GM21737 (cell line): ENCODE measurements around the gene PLEKHN1.

Experiments used
- ATAC-seq: cut with Tn5 transposase; IDR thresholded peaks from one replicate; pipeline ENCODE4 v1.9.1; 2021; ENCODE audit warnings: mild to moderate bottlenecking, moderate library complexity; ENCODE audit not compliant: unreplicated experiment

The PLEKHN1 gene

DNA sequence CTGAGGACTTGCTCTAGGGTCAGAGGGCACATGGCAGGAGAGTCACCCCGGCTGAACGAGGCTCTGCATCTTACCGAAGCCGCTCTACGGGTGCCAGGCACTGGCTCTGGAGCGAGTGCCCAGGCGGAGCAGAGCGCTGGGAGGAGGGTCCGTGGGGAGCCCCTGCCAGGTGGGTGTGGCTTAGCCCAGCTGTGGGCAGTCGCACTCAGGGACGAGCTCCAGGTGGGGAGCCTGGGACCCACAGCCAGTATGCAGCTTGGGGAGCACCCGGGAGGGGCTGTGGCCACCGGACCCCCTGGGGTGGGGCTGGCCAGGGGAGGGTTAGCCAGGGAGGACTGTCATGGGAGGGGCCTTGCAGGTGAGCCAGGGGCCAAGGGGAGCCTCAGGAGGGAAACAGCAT lies 57.4 kb downstream of the PLEKHN1 start:
- ATAC-seq, result no peak

DNA sequence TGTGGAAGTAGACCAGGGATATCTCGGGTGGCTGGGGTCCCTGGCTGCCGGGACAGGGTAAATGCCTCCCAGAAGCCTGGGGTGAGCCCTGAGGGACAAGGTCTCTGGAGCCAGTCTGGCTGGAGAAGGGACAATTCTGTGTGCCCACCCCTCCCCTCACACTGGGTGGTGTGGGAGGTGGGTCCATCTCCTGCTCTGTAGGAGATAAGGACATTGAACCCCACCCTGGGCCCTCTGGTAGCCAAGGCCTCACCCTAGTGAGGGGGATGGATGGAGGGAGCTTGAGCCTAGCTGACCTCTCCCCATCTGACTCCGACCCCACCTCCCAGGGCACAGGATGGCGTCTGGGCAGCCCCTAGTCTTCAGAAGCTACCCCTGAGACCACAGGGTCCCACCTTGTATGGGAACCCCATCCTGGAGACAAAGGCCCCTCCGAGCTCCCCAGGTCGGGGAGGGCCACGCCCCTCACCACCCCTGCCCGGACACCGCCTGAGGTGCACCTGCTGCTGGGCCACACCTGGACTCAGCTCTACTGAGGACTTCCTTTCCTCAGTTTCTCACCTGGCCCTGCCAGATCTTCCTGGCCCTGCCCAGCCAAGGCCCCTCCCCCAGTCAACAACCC lies 58.0 kb downstream of the PLEKHN1 start:
- ATAC-seq, result no peak

DNA sequence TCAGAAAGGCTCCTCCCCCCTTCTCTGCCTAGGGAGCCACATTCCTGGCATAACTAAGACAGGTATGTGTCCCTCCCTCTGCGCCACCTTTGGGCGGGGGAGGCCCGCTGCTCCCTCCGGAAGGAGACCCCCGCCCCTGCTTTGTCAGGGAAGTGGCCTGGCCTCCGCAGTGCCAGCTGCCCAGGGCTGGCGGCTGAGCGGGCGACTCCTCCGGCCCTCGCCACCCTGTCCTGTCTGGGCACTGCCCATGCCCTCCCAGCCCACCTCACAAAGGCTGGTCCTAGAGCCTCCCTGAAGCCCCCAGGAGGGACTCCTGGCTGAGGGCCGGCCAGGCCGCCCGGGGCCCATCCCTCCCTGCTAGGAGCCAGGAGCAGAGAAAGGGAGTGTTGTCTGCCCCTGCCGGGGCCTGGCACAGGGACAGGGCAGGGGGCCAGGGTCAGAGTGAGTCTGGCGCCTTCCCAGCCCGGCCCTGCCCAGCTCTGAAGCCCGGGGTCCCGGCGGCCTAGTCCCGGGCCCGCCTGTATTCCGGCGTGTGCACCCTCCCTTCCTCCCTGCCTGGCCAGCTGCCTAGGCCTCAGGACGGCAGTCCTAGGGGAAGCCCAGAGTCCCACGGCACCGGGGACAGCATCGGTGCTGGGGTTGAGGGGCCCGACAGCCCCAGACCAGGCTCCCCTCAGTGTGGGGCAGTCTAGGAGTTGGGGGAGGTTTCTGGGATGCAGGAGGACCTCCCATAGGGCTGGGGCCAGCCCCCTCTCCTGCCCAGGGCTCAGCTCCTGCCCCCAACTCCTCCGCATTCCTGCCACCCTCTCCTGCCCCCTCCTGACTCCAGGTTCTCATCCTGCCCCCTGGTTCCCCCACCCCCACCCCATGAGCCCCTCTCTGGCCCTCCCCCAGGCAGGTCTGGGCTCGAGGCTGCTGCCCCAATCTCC lies 58.8 kb downstream of the PLEKHN1 start:
- ATAC-seq, result no peak
